ENCODE measurements around the gene CARMIL1.

- TF ChIP-seq CTCF (IDR thresholded peaks at IDR 0.05; ENCODE audit: low read depth, low read length): no peak
- TF ChIP-seq EZH2phosphoT487 (IDR thresholded peaks at IDR 0.05; ENCODE audit: low read depth): no peak
Observed at GRCh38 chr6:25248123-25248522, 31.1 kb upstream of the CARMIL1 start.
